Peyer's patch (tissue), 4 donors: Measurements from ENCODE around the gene UBE2F.

Experiments used
- POLR2A ChIP-seq, 2 donors: fragments of 450-650 bp; IDR thresholded peaks; one replicate each; pipeline ENCODE4 v1.5.1; 2017; ENCODE audit warnings: antibody characterized with exemption in 2 of 2, mild to moderate bottlenecking in 2 of 2, moderate library complexity in 2 of 2
- TF ChIP-seq, protein P1 (sequence below), 6 experiments: fragments of 450-650 bp in 4 of 6; fragments of 200-600 bp in 2 of 6; sonication (generic) in 1 of 6; IDR thresholded peaks; one replicate each; pipeline ENCODE4 v1.5.1; 2017 to 2019; ENCODE audit warnings: antibody characterized with exemption in 6 of 6, mild to moderate bottlenecking in 3 of 6, moderate library complexity in 1 of 6

DNA sequence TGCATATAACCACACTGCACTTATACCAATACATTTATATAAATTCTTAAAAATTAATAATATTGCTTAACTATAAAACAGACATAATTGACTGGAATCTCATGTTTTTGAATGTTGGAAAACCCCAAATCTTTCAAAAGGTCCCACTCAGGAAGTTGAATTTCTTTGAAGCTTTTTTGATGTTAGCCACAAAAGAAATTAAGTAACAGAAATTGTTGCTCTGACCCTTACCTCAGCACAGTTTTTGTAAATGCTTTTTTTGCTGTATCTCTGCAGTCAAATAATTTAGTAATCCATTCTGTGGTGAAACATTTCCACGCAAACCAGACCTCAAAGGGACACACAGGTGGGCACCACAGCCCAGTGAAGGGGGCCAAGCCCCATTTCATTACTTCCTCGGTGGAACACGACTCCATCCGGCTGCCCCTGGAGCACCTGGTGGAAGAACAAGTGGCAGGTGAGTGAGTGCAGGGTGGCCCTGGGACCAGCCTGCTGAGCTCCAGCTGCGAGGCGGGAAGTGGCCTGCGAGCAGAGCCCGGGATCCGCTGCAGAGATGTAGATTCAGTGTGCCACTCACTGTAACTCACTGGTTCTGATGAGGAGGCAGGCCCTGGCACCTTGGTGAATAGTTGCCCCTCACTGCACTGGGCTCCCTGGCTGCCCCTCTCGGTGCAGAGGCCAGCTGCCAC is 102.4 kb downstream of the UBE2F start:
- TF ChIP-seq, protein P1, sequence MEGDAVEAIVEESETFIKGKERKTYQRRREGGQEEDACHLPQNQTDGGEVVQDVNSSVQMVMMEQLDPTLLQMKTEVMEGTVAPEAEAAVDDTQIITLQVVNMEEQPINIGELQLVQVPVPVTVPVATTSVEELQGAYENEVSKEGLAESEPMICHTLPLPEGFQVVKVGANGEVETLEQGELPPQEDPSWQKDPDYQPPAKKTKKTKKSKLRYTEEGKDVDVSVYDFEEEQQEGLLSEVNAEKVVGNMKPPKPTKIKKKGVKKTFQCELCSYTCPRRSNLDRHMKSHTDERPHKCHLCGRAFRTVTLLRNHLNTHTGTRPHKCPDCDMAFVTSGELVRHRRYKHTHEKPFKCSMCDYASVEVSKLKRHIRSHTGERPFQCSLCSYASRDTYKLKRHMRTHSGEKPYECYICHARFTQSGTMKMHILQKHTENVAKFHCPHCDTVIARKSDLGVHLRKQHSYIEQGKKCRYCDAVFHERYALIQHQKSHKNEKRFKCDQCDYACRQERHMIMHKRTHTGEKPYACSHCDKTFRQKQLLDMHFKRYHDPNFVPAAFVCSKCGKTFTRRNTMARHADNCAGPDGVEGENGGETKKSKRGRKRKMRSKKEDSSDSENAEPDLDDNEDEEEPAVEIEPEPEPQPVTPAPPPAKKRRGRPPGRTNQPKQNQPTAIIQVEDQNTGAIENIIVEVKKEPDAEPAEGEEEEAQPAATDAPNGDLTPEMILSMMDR (IDR thresholded peaks at IDR 0.05): no peak
- no peak for TF ChIP-seq POLR2A (IDR thresholded peaks at IDR 0.05)
